GM18526 (cell line): ENCODE measurements around the gene GPI.

Experiments
- POLR2A ChIP-seq: IDR thresholded peaks from 3 replicates; pipeline ENCODE4 v1.6.1; 2011; ENCODE audit not compliant: insufficient read length; ENCODE audit errors: extremely low read depth

Gene GPI

DNA sequence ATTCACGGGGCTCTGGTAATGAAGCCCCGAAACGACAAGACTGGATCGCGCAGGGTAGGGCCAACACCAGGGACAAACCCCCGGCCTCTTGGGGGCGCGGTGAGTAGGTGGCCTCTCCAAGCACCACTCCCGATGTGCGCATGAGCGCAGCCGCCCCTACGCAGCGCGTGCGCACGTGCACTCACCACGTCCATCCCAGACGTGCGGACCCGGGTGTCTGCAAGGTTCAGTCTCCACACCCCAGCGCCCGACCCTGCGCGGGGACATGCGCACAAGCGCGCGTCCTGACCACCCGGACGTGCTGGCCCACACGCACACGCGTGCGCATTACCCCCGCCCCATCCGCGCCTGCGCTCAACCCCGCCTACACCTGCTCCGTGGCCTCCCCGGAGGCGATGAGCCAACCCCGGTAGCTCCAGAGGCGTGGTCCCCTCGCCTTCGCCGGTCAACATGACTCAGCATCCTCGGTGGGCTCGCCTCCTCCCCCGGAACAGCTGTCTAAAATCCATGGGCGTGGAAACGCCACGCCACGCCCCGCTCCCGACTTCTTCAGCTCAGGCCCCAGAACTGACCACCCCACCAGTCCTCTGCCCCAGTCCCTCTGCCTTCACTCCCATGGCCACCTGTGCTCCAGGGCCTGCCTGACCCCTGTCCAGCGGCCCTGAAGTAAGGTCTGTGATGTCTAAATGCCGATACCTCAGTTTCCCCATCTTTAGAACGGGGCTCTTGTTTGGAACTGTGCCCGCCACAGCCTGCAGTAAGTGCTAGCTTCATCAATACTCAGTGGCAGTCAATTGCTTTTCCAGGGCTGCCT lies 5.6 kb upstream of the GPI start:
- peak; percentile 56 for TF ChIP-seq POLR2A

DNA sequence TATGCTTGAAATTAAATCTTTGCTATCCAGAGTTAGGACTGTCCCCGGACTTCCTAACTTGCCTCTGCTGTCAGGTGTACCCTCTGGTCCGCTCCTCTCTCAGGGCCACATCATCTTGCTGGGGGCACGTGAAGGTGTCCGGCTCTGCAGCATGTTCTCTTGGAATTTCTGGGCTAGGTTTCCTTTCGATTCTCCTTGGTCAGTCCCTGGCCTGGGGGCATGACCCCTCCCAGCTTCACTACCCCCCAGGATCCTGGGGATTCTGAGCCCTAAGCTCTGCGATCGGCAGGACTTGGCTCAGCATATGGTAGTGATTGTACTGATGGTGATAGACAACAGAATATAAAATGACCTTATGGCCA lies 5.1 kb upstream of the GPI start:
- no peak for TF ChIP-seq POLR2A

DNA sequence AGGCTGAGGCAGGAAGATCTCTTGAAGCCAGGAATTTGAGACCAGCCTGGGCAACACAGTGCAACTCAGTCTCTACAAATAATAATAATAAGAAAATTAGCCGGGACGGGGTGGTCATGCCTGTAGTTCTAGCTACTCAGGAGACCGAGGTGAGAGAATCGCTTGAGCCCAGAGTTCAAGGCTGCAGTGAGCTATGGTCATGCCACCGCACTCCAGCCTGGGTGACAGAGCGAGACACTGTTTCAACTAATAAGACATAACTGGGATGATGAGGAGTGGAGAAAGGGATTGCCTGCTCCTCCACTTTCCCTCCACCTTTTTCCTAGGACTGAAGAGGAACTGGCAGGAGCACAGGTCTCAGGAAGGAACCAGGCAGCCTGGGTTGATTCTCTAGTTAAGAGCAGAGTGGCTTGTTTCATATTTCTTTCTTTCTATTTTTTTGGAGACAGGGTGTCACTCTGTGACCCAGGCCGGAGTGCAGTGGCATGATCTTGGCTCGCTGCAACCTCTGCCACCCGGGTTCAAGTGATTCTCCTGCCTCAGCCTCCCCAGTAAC lies 4.6 kb upstream of the GPI start:
- TF ChIP-seq POLR2A: no peak

DNA sequence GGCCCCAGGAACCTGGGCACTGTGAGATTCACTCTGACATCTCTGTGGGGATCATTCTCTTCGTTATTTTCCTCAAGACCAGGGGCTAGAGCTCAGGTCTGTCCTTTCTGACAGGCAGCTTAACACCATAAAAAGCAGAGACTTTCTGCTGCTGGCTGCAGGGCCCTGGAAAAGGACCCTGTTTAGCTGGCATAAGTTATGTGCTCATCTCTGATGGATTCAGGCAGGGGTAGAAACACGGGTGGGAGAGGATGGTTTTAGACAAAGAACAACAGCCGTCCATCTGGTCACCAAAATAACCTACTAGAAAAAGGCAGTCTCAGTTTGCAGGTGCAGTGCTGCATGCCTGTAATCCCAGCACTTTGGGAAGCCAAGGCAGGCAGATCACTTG lies 2.3 kb upstream of the GPI start:
- no peak for TF ChIP-seq POLR2A

DNA sequence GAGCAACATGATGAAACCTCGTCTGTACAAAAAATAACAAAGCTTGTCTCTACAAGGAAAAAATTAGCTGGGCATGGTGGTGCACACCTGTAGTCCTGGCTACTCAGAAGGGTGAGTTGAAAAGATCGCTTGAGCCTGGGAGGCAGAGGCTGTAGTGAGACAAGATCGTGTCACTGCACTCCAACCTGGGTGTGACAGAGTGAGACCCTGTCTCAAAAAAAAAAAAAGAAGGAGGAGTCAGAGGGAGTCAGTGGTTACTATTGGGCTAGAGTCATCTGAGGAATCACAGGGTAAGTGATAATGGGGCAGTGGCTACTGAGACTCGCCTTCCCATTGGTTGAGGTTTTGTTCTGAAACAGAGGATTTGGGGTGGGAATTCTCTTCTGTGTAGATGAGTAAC lies 1.9 kb upstream of the GPI start:
- TF ChIP-seq POLR2A: no peak

DNA sequence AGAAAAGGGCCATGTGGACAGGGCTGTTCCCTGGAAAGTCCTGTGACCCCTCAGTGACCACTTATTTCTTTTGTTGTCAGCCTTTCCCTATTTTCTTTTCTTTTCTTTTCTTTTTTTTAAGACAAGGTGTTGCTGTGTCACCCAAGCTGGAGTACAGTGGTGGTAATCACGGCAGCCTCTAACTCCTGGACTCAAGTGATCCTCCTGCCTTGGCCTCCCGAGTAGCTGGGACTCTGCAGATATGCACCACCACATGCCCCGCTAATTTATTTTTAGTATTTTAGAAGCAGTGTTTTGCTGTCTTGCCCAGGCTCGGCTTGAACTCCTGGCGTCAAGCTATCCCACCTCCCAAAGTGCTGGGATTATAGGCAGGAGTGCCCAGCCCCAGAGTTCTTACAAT lies 1.1 kb upstream of the GPI start:
- TF ChIP-seq POLR2A: no peak

DNA sequence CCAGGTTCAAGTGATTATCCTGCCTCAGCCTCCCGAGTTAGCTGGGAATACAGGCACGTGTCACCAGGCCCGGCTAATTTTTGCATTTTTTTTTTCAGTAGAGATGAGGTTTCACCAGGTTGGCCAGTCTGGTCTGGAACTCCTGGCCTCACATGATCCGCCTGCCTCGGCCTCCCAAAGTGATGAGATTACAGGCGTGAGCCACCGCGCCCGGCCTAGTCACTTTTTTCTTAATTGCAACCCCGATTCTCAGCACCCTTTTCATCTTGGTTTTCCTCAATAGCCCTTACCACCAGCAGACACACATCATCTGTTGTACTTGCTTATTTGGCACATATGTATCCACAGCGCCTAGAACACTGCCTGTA lies 550 bp upstream of the GPI start:
- TF ChIP-seq POLR2A: no peak

DNA sequence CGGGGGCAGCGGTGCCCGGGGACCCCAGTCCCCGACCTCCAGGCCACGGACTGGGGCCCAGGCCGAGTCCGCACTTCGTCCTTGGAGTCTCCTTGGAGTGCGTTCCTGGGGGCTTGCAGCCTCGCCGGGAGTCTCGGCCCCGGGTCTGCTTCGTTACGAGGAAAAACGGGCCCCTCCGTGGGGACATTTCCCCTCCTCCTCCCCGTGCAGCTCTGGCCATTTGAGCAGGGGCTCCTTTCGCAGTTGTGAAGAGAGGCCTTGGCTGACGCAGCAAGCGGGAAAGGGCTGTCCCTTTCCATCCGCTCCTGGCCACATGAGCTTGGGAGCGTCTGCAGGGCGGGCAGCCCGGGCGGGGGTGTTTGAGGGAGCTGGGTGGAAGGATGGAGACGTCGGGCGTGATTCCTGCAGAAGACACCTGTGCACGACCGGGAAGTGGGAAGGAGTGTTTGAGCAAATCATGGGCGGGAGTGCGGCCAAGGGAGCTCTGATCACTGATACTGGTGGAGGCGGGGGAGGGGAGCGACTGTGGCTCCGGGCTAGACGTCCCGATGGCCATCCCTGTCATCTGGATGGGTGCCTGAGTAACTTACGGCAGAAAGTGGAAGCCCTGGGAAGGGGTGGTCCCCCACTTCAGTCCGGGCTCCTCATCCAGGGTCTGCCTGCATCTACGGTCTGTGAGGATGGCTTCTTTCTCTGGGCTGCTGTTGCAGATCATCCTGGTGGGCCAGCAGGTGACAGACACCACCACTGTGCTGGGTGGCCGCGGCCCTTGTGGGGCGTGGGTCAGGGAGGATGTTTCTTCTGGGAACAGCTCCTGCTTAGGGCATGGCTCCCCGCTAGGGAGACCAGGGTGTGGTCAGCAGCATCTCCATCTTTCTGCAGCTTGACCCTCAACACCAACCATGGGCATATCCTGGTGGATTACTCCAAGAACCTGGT lies 736 bp downstream of the GPI start:
- TF ChIP-seq POLR2A: no peak

DNA sequence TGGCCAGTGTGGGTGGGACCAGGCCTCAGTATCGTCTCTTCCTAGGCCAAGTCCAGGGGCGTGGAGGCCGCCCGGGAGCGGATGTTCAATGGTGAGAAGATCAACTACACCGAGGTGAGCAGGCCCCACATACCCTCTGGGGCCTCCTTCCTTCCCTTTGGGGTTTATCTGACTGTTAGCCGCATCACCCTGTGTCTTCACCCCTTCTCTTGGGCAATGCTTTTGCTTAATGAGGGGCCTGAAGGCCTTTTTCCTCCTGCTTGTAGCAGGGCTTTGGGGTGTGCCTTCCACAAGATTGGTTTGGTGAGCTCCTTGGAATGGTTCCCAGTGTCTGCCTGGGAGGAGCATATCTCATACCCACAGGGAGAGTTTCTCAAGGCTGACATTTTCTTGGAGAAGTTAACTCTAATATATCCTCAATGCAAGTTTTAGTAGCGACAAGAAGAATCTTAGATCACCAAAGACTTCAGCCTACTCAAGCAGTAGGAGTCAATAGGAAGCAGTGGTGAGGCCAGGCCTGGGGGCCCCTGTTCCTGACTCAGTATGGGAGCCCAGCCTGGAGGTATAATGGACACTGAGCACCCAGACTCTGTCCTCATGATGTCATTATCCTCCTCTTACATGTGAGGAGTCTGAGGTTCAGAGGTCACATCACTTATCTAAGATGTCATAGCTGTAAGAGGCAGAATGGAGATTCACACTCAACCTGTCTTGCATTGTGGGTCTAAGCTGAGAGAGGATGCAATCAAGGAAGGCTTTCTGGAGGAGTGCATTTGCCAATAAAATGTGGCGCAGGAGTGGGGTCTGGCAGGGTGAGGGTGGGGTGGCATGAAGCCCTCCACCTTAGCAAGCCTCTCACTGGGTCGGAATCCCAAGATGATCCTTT lies 2.0 kb downstream of the GPI start:
- no peak for TF ChIP-seq POLR2A

DNA sequence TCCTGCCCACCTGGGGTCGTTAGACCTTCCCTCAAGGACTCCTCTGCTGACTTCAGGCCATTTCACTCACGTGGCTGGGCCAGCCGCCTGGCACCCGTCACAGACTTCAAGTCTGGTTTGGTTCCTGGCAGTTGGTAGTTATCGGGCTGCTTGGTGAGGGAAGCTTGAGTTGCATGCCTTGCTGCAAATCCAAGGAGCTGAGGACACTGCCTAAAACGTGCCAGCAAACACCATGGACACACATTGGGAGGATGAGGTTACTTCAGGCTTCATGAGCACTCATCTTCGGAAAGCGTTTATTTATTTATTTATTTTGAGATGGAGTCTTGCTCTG lies 2.6 kb downstream of the GPI start:
- no peak for TF ChIP-seq POLR2A

DNA sequence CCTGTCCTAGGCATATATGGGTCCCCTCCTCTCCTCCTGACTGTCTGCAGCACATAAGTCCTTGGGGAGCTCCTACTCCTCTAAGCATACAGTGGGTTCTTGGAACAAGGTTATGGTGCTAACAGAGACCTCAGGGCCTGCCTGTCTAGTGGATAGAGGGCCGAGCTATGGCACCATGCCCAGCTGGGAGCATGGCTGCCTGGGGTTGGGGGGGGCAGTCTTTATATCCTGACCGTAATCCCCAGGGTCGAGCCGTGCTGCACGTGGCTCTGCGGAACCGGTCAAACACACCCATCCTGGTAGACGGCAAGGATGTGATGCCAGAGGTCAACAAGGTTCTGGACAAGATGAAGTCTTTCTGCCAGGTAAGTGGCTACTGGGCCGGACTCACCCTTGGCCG lies 3.3 kb downstream of the GPI start:
- TF ChIP-seq POLR2A: no peak

DNA sequence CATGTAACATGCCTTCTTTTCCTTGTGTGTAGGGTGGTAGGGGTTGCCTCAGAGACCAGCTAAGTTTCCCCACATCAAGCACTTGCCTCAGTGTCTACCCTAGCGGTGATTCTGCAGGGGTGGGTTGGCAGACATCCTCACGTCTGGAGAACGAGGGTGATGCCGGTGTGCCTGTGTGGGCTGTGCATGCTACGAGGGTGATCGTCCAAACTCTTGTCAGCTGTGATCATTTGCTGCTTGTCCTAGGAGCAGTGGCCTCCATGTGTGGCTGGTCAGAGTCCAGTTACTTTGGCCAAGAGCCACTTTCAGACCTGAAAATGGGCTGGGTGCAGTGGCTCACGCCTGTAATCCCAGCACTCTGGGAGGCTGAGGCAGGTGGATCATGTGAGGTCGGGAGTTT lies 5.1 kb downstream of the GPI start:
- TF ChIP-seq POLR2A: no peak

DNA sequence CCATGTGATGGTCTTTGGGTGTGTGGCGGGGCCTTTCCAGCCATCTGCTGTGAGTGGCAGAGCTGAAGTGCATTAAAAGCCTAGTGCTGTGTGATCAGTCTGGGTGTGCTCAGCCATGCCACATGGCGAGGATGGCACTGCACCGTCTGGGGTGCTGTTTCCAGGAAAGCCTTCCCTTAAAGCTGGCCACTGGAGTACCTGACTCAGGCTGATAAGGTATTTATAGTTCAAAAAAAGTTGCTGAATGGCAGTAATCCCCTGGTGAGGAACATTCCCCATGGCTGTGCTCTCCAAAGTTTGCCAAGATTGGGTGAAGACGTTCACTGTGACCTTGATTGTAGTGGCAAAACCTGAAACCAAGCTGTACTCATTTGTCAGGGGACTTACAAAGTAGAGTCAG lies 6.0 kb downstream of the GPI start:
- TF ChIP-seq POLR2A: no peak

DNA sequence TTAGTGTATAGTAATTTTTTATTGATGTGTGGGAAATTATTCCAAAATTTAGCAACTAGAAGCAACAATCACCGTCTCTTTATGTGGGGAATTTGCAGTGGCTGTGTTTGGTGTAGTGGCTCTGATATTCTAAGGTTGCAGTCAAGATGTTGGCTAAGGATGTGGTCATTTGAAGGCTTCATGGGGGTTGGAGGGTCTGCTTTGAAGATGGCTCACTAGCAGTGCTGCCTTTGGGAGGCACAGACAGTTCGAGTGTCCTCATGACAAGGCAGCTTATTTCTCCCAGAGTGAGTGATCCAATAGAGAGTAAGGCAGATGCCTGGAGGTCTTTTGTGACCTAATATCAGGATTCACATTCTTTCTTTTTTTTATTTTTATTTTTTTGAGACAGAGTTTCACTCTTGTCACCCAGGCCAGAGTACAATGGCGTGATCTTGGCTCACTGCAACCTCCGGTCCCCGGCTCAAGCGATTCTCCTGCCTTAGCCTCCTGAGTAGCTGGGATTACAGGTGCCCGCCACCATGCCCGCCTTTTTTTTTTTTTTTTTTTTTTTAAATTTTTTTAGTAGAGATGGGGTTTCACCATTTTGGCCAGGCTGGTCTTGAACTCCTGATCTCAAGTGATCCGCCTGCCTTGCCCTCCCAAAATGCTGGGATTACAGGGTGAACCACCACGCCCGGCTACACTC lies 8.7 kb downstream of the GPI start:
- no peak for TF ChIP-seq POLR2A

DNA sequence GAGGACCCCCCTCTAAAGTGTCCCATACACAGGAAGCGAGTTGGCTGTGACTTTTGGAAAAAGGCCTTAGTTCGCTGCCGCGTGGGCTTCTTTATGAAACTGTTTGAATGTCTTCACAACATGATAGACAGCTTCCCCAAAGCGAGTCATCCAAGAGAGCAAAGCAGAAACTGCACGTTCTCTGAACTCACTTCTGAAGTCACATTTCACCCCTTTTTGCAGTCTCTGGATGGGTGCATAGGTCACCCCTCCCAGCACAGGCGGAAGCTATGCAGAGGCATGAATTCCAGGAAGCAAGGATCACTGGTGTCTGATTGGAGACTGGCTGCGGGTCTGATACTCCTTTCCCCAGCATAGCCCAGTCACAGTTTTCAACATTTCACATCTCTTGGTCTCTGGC lies 10.6 kb downstream of the GPI start:
- TF ChIP-seq POLR2A: no peak
